ENCODE data around the gene GTF3C1. TPM values are rescaled to one million over a fixed set of nuclear protein-coding genes. Genes with fewer than 3 reads are reported as not detected.

GTF3C1 gene
- polyA plus RNA-seq, 1 donor from 2014 or later, result 54.0 TPM

DNA sequence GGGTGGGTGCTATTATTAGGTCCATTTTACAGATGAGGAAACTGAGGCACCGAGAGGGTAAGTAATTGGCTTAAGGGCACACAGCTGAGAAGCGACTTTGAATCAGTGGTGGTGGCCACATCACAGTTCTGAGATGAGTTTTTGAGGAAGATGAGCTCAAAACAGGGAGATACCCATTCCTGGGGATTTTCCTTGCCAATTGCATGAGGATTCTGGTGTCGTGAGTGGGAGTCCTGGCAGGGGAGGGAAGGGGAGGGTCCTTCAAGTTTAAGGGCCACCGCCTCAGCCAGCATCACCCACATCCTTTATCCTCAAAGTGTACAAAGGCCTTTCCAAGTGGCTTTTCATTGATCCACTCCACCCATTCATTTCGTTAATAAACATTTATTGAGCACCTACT is 102.4 kb downstream of the GTF3C1 start:
- H3K9me3 ChIP-seq (ENCODE audit: low read length), result no peaks in the 10 kb centered on the region
- TF ChIP-seq MXI1 (conservative IDR thresholded peaks at IDR 0.05; ENCODE audit: poor library complexity, severe bottlenecking) (no peak), RAD21 (conservative IDR thresholded peaks at IDR 0.05) (no peak), SMC3 (conservative IDR thresholded peaks at IDR 0.05; ENCODE audit: poor library complexity) (no peak), TAF1 (IDR thresholded peaks at IDR 0.05; ENCODE audit: low read depth) (no peak), EP300 (conservative IDR thresholded peaks at IDR 0.05; ENCODE audit: poor library complexity, severe bottlenecking) (no peak), POLR2AphosphoS5 (IDR thresholded peaks at IDR 0.05) (no peak), EZH2 (IDR thresholded peaks at IDR 0.05; ENCODE audit: borderline replicate concordance, insufficient read depth, low read length, poor library complexity, severe bottlenecking) (no peak)
- TF ChIP-seq, protein P1, sequence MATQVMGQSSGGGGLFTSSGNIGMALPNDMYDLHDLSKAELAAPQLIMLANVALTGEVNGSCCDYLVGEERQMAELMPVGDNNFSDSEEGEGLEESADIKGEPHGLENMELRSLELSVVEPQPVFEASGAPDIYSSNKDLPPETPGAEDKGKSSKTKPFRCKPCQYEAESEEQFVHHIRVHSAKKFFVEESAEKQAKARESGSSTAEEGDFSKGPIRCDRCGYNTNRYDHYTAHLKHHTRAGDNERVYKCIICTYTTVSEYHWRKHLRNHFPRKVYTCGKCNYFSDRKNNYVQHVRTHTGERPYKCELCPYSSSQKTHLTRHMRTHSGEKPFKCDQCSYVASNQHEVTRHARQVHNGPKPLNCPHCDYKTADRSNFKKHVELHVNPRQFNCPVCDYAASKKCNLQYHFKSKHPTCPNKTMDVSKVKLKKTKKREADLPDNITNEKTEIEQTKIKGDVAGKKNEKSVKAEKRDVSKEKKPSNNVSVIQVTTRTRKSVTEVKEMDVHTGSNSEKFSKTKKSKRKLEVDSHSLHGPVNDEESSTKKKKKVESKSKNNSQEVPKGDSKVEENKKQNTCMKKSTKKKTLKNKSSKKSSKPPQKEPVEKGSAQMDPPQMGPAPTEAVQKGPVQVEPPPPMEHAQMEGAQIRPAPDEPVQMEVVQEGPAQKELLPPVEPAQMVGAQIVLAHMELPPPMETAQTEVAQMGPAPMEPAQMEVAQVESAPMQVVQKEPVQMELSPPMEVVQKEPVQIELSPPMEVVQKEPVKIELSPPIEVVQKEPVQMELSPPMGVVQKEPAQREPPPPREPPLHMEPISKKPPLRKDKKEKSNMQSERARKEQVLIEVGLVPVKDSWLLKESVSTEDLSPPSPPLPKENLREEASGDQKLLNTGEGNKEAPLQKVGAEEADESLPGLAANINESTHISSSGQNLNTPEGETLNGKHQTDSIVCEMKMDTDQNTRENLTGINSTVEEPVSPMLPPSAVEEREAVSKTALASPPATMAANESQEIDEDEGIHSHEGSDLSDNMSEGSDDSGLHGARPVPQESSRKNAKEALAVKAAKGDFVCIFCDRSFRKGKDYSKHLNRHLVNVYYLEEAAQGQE (IDR thresholded peaks at IDR 0.05; ENCODE audit: borderline replicate concordance), result no peak
- no peak overlapping the region for H3K27ac ChIP-seq (ENCODE audit: low read length)
- H3K9me2 ChIP-seq (ENCODE audit: insufficient read depth, low read length), result no peaks in the 10 kb centered on the region
- no peak overlapping the region for H3K4me3 ChIP-seq (ENCODE audit: low read length)
- no peaks in the 10 kb centered on the region for H3K79me2 ChIP-seq (replicated peaks; ENCODE audit: insufficient read depth, low read length)
- no peaks in the 10 kb centered on the region for H3F3A ChIP-seq (ENCODE audit: insufficient read depth, low read length, poor library complexity, severe bottlenecking)
- H3K36me3 ChIP-seq (ENCODE audit: insufficient read depth, low read length), result no peaks in the 10 kb centered on the region
- H3K4me2 ChIP-seq (ENCODE audit: low read length), result no peak overlapping the region
- no peak overlapping the region for H2AFZ ChIP-seq (ENCODE audit: low read depth, low read length)
- H3K9ac ChIP-seq (ENCODE audit: low read length), result no peak overlapping the region
- H4K20me1 ChIP-seq (ENCODE audit: insufficient read depth), result no peaks in the 10 kb centered on the region
- H3K27me3 ChIP-seq (ENCODE audit: insufficient read depth, low read depth, low read length), result no peaks in the 10 kb centered on the region

DNA sequence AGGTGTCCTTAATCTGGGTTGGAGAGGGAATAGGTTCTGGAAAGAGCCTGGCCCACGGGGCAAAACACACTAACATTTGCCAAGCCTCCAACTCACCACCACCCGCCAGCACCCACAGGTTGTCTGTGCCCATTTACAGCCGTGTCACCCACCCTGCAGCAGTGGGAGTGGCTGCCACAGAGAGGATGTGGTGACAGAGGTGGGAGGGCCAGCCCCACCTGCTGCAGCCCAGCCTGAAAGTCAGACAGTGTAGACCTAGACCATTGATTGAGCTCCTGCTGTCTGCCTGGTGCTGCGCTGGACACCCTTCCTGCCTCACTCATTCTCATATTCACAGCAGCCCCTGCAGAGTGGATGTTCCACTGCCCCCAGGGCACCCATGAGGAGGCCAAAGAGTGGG is 103.0 kb downstream of the GTF3C1 start:
- Histone ChIP-seq H3K4me3 (ENCODE audit: low read length) (no peak overlapping the region), H3K9ac (ENCODE audit: low read length) (no peak overlapping the region), H3K4me2 (ENCODE audit: low read length) (no peak overlapping the region), H3K9me2 (ENCODE audit: insufficient read depth, low read length) (no peaks in the 10 kb centered on the region), H3K79me2 (replicated peaks; ENCODE audit: insufficient read depth, low read length) (no peaks in the 10 kb centered on the region), H3F3A (ENCODE audit: insufficient read depth, low read length, poor library complexity, severe bottlenecking) (no peaks in the 10 kb centered on the region), H3K27me3 (ENCODE audit: insufficient read depth, low read depth, low read length) (no peaks in the 10 kb centered on the region), H3K36me3 (ENCODE audit: insufficient read depth, low read length) (no peaks in the 10 kb centered on the region), H2AFZ (ENCODE audit: low read depth, low read length) (no peak overlapping the region), H3K27ac (ENCODE audit: low read length) (no peak overlapping the region), H3K9me3 (ENCODE audit: low read length) (no peaks in the 10 kb centered on the region), H4K20me1 (ENCODE audit: insufficient read depth) (no peaks in the 10 kb centered on the region)
- TF ChIP-seq EP300 (conservative IDR thresholded peaks at IDR 0.05; ENCODE audit: poor library complexity, severe bottlenecking) (no peak), MXI1 (conservative IDR thresholded peaks at IDR 0.05; ENCODE audit: poor library complexity, severe bottlenecking) (no peak), EZH2 (IDR thresholded peaks at IDR 0.05; ENCODE audit: borderline replicate concordance, insufficient read depth, low read length, poor library complexity, severe bottlenecking) (no peak), TAF1 (IDR thresholded peaks at IDR 0.05; ENCODE audit: low read depth) (no peak), RAD21 (conservative IDR thresholded peaks at IDR 0.05) (no peak), POLR2AphosphoS5 (IDR thresholded peaks at IDR 0.05) (no peak), SMC3 (conservative IDR thresholded peaks at IDR 0.05; ENCODE audit: poor library complexity) (no peak)
- TF ChIP-seq, protein P1 (IDR thresholded peaks at IDR 0.05; ENCODE audit: borderline replicate concordance), result no peak
- TF ChIP-seq, protein P2, sequence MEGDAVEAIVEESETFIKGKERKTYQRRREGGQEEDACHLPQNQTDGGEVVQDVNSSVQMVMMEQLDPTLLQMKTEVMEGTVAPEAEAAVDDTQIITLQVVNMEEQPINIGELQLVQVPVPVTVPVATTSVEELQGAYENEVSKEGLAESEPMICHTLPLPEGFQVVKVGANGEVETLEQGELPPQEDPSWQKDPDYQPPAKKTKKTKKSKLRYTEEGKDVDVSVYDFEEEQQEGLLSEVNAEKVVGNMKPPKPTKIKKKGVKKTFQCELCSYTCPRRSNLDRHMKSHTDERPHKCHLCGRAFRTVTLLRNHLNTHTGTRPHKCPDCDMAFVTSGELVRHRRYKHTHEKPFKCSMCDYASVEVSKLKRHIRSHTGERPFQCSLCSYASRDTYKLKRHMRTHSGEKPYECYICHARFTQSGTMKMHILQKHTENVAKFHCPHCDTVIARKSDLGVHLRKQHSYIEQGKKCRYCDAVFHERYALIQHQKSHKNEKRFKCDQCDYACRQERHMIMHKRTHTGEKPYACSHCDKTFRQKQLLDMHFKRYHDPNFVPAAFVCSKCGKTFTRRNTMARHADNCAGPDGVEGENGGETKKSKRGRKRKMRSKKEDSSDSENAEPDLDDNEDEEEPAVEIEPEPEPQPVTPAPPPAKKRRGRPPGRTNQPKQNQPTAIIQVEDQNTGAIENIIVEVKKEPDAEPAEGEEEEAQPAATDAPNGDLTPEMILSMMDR (IDR thresholded peaks at IDR 0.05; ENCODE audit: poor library complexity, severe bottlenecking), result no peak
